ENCODE measurements around the gene FOXP1. TPM values are rescaled to one million over a fixed set of nuclear protein-coding genes. Genes with fewer than 3 reads are reported as not detected.

FOXP1 gene
- total and polyA plus RNA-seq, 2 experiments from 2014 or later = 37.4 to 59.9 TPM

DNA sequence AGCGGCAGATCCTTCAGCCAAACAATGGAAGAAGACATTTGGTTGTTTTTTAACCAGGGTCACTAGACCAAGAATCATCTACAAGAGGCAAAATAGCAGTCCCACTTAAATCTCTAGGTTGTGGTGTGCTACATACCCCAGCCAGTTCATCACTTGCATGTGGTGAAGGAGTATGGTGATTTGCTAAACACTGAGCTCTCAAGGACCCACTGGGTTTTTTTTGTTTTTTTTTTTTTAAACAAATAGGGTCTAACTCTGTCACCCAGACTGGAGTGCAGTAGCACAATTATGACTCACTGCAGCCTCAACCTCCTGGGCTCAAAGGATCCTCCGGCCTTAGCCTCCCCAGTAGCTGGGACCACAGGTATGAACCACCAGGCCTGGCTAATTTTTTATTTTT lies 508.0 kb downstream of the FOXP1 start:
- no peaks in the 10 kb centered on the region for H3K27me3 ChIP-seq (replicated peaks; ENCODE audit: insufficient read depth)
- H3K4me1 ChIP-seq (ENCODE audit: insufficient read depth) = peaks cover 24% of the 10 kb centered on the region
- H3K9me2 ChIP-seq (ENCODE audit: insufficient read depth) = no peaks in the 10 kb centered on the region
- no peak overlapping the region for H3K4me2 ChIP-seq (ENCODE audit: unreplicated experiment)
- TF ChIP-seq EZH2phosphoT487 (IDR thresholded peaks at IDR 0.05; ENCODE audit: insufficient read depth, low read depth) = no peak
- H3K9ac ChIP-seq = no peak overlapping the region
- in situ Hi-C loops (cut with MboI) = no loop called here
- H3K79me2 ChIP-seq (ENCODE audit: insufficient read depth) = peaks cover 18% of the 10 kb centered on the region; the same call in 1 of the 2 replicates
- H3K27ac ChIP-seq = peak overlapping the region; percentile 42; the same call in 1 of the 2 replicates
- 94 to 99% methylated on average over 2 of the region's 2 CpGs for WGBS, 2 experiments (ENCODE audit: low coverage in 1 of 2, low lambda C conversion rate in 2 of 2, missing lambda C conversion rate in 2 of 2)
- no peaks in the 10 kb centered on the region for H3K9me3 ChIP-seq (ENCODE audit: low read depth)
- H3K4me3 ChIP-seq = no peak overlapping the region
- peaks cover 29% of the 10 kb centered on the region for H3F3A ChIP-seq (ENCODE audit: insufficient read depth)
- no peak overlapping the region for H2AFZ ChIP-seq
- H4K20me1 ChIP-seq (ENCODE audit: insufficient read depth) = no peaks in the 10 kb centered on the region
- H3K36me3 ChIP-seq (ENCODE audit: low read depth) = no peaks in the 10 kb centered on the region
- no peak for DNase-seq

DNA sequence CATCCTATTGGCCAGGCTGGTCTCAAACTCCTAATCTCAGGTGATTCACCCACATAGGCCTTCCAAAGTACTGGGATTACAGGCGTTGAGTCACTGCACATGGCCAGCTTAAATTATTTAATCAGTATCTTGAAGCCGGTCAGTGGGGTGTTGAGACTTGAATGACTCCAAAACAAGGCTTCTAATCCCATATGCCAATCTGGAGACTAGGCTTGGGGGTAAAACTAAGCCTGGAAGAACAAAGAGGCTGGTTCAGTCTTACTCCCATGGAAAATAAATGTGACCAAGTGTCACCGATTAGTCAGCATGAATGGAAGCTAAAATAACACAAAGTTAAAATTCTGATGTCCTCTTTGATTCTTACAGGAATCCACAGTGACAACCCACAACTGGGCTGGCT lies 509.1 kb downstream of the FOXP1 start:
- WGBS, 2 experiments (ENCODE audit: low coverage in 1 of 2, low lambda C conversion rate in 2 of 2, missing lambda C conversion rate in 2 of 2) = 66 to 73% methylated on average over 3 of the region's 3 CpGs

DNA sequence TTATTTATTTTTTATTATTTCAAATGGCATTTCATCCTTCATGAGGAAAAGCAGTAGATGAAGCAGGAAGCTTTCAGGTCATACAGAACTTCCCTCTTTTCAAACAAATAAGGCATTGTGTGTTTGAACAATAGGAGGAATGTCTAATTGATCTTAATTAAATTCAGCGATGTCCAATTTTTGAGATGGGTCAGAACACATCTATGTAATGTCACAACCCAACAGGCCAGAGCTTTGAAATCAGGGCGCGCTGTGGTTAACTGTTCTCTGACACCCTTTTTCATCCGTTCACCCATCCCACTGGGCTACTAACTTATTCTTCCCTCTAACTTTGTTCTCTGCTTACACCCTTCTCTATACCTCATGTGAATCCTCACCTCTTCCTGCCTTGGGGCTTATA lies 510.5 kb downstream of the FOXP1 start:
- 96 to 97% methylated on average over 4 of the region's 4 CpGs for WGBS, 2 experiments (ENCODE audit: low coverage in 1 of 2, low lambda C conversion rate in 2 of 2, missing lambda C conversion rate in 2 of 2)
- Histone ChIP-seq H3K27me3 (replicated peaks; ENCODE audit: insufficient read depth) (no peaks in the 10 kb centered on the region), H3K9me2 (ENCODE audit: insufficient read depth) (no peaks in the 10 kb centered on the region), H3F3A (ENCODE audit: insufficient read depth) (peaks cover 29% of the 10 kb centered on the region), H3K9me3 (ENCODE audit: low read depth) (no peaks in the 10 kb centered on the region), H3K27ac (no peak overlapping the region), H3K4me1 (ENCODE audit: insufficient read depth) (peaks cover 24% of the 10 kb centered on the region), H3K4me3 (no peak overlapping the region), H3K36me3 (ENCODE audit: low read depth) (no peaks in the 10 kb centered on the region), H3K9ac (no peak overlapping the region), H3K4me2 (ENCODE audit: unreplicated experiment) (no peak overlapping the region), H4K20me1 (ENCODE audit: insufficient read depth) (no peaks in the 10 kb centered on the region), H2AFZ (no peak overlapping the region), H3K79me2 (ENCODE audit: insufficient read depth) (peaks cover 23% of the 10 kb centered on the region; the same call in 1 of the 2 replicates)
- in situ Hi-C loops (cut with MboI) = no loop called here
- no peak for DNase-seq
- TF ChIP-seq EZH2 (IDR thresholded peaks at IDR 0.05; ENCODE audit: insufficient read depth, poor library complexity, severe bottlenecking) (no peak), EZH2phosphoT487 (IDR thresholded peaks at IDR 0.05; ENCODE audit: insufficient read depth, low read depth) (no peak)

More for the DNA sequence above, 509.1 kb downstream of the FOXP1 start:
- Histone ChIP-seq H3K9me3 (ENCODE audit: low read depth) (no peaks in the 10 kb centered on the region), H3K79me2 (ENCODE audit: insufficient read depth) (peaks cover 19% of the 10 kb centered on the region; the same call in 1 of the 2 replicates), H3K27ac (peak overlapping the region; percentile 42), H3K9ac (no peak overlapping the region), H2AFZ (no peak overlapping the region), H3K36me3 (ENCODE audit: low read depth) (no peaks in the 10 kb centered on the region), H3F3A (ENCODE audit: insufficient read depth) (peaks cover 29% of the 10 kb centered on the region), H3K4me1 (ENCODE audit: insufficient read depth) (peaks cover 24% of the 10 kb centered on the region), H4K20me1 (ENCODE audit: insufficient read depth) (no peaks in the 10 kb centered on the region), H3K4me2 (ENCODE audit: unreplicated experiment) (no peak overlapping the region), H3K4me3 (no peak overlapping the region), H3K27me3 (replicated peaks; ENCODE audit: insufficient read depth) (no peaks in the 10 kb centered on the region), H3K9me2 (ENCODE audit: insufficient read depth) (no peaks in the 10 kb centered on the region)
- peak; percentile 67 for DNase-seq
- in situ Hi-C loops (cut with MboI) = no loop called here
- no peak for TF ChIP-seq EZH2phosphoT487 (IDR thresholded peaks at IDR 0.05; ENCODE audit: insufficient read depth, low read depth)
- no peak for TF ChIP-seq EZH2 (IDR thresholded peaks at IDR 0.05; ENCODE audit: insufficient read depth, poor library complexity, severe bottlenecking)

DNA sequence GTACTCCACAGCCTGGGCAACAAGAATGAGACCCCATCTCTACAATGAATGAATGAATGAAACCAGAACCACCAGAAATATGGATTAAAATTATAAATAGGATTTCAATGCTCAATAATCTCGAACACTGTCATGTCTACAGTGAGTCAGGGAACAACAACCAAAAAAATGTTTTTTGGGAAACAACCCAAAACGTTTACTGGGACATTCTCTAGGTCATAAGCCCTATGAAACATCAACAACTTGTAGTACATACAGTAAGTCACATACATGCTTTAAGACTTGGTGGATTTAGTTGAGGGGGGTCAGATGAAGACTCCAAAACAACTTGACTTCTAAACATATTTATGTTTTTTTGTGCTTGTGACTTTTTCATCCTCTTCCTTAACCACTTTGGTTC lies 511.2 kb downstream of the FOXP1 start:
- H3K79me2 ChIP-seq (ENCODE audit: insufficient read depth) = peaks cover 17% of the 10 kb centered on the region; the same call in 1 of the 2 replicates
- peak; percentile 22 for DNase-seq

More for the DNA sequence above, 511.2 kb downstream of the FOXP1 start:
- TF ChIP-seq EZH2phosphoT487 (IDR thresholded peaks at IDR 0.05; ENCODE audit: insufficient read depth, low read depth) (no peak), EZH2 (IDR thresholded peaks at IDR 0.05; ENCODE audit: insufficient read depth, poor library complexity, severe bottlenecking) (no peak)
- H2AFZ ChIP-seq = no peak overlapping the region
- no peaks in the 10 kb centered on the region for H3K27me3 ChIP-seq (replicated peaks; ENCODE audit: insufficient read depth)
- H3K9me2 ChIP-seq (ENCODE audit: insufficient read depth) = no peaks in the 10 kb centered on the region
- H4K20me1 ChIP-seq (ENCODE audit: insufficient read depth) = no peaks in the 10 kb centered on the region
- H3K36me3 ChIP-seq (ENCODE audit: low read depth) = no peaks in the 10 kb centered on the region
- no peak overlapping the region for H3K4me2 ChIP-seq (ENCODE audit: unreplicated experiment)
- 80 to 90% methylated on average over 2 of the region's 2 CpGs for WGBS, 2 experiments (ENCODE audit: low coverage in 1 of 2, low lambda C conversion rate in 2 of 2, missing lambda C conversion rate in 2 of 2)
- in situ Hi-C loops (cut with MboI) = no loop called here
- no peak overlapping the region for H3K27ac ChIP-seq
- peaks cover 25% of the 10 kb centered on the region for H3K4me1 ChIP-seq (ENCODE audit: insufficient read depth)
- no peak overlapping the region for H3K4me3 ChIP-seq
- no peak overlapping the region for H3K9ac ChIP-seq
- no peaks in the 10 kb centered on the region for H3K9me3 ChIP-seq (ENCODE audit: low read depth)
- peaks cover 28% of the 10 kb centered on the region for H3F3A ChIP-seq (ENCODE audit: insufficient read depth)
